Activated T-cell treated with anti-CD3 and anti-CD28 coated beads, Interleukin-2, amount 50 U/mL, for 4 hours (primary cell): ENCODE results near the gene F10. TPM values are rescaled to one million over a fixed set of nuclear protein-coding genes. Genes with fewer than 3 reads are reported as not detected.

Experiments
- ATAC-seq, 2 donors: fragments of 200-7000 bp; cut with Tn5 transposase; one replicate each; pipeline ENCODE4 v1.10.0; 2021
- DNase-seq: peaks from one replicate; pipeline ENCODE4 v3.0.0-alpha.2; 2020
- H3K27me3 Mint-ChIP-seq: one replicate; pipeline ENCODE4 v1.8.0; 2021; ENCODE audit warnings: low read depth, mixed read lengths
- H3K36me3 Mint-ChIP-seq: one replicate; pipeline ENCODE4 v1.8.0; 2022; ENCODE audit warnings: mixed read lengths; ENCODE audit not compliant: insufficient read depth
- H3K4me1 Mint-ChIP-seq: one replicate; pipeline ENCODE4 v1.8.0; 2021; ENCODE audit warnings: low read depth, mixed read lengths
- H3K4me3 Mint-ChIP-seq: one replicate; pipeline ENCODE4 v1.8.0; 2021; ENCODE audit warnings: mild to moderate bottlenecking, moderate library complexity, mixed read lengths
- H3K9me3 Mint-ChIP-seq: one replicate; pipeline ENCODE4 v1.8.0; 2021; ENCODE audit warnings: mixed read lengths
- total RNA-seq, 3 donors: library from RNA; stranded (reverse); gene quantifications; one replicate each; pipeline ENCODE4 v1.2.1, GENCODE V29; 2021

Gene F10
- total RNA-seq, 3 donors from 2014 or later, result not detected

DNA sequence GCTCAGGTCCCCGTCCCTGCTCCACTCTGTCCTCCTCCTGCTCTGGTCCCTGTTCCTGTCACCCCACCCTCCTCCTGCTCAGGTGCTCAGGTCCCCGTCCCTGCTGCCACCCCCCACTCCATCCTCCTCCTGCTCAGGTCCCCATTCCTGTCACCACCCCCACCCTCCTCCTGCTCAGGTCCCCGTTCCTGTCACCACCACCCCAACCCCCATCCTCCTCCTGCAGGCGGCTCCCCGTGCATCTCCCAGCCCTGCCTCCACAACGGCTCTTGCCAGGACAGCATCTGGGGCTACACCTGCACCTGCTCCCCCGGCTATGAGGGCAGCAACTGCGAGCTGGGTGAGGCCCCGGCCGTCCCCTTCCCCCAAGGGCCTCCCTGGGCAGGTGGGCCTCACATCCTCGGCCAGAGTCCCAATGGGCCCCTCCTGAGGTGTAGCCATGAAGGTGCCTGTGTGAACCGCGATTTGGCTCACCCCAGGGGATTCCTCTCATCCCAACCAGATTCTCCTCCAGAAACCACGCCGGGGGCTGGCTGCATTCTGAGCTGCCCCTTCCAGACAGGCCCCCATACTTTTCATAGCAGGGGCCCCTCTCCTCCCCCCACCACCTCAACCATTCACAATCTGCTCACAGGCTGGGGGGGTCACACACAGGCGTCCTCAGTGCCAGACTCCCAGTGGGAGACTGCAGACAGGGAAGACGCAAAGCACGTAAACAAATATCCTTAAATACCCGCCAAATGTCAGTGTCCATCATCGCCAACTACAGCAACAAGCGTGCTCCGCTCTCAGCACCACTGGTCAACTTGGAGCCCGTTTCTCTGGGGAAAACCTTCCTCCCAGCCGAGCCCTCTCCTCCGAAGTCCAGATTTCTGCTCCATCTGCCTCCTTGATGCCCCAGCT, 40.4 kb downstream of the F10 start:
- ATAC-seq (peak; percentile 35 to 46), DNase-seq (no peak)
- Mint-ChIP-seq H3K27me3 (peaks cover 3% of the 10 kb centered on the region), H3K4me1 (peaks cover 31% of the 10 kb centered on the region), H3K4me3 (no peak overlapping the region), H3K9me3 (peaks cover 4% of the 10 kb centered on the region), H3K36me3 (peaks cover 4% of the 10 kb centered on the region)

DNA sequence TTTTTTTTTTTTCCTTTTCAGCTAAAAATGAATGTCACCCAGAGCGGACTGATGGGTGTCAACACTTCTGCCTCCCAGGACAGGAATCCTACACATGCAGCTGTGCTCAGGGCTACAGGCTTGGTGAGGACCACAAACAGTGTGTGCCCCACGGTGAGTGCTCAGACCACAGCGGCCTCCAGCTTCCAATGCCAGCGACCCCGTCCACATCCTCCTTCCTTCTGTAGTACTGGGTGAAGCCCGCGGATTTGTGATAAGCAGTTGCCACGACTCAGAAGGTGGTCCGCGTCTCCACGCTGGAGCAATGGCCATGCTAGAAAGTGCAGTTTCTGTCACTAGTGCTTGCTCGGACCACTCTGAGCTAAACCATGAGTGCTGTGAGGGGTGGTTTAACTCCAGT, 41.9 kb downstream of the F10 start:
- H3K4me3 Mint-ChIP-seq, result no peak overlapping the region
- DNase-seq, result no peak

DNA sequence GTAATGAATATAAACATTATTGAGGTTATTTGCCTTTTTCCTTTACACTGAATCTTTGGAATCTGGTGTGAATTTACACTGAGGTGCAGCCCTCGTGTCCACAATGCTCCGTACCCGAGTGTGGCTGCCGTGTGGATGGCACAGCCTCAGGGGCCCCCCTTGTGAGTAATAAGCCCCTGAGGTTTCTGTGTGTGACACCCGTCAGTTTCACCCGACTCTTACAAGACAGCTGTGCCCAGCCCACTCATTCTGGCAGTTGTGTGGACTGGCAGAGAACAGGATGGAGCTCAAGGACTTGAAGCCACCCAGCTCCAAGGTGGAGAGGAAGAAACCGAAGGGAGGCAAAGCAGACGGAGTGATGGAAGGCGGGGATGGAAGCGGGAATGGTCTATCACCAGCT, 43.7 kb downstream of the F10 start:
- Mint-ChIP-seq H3K27me3 (peaks cover 3% of the 10 kb centered on the region), H3K4me1 (peaks cover 28% of the 10 kb centered on the region), H3K4me3 (no peak overlapping the region), H3K36me3 (peaks cover 24% of the 10 kb centered on the region), H3K9me3 (peaks cover 9% of the 10 kb centered on the region)
- ATAC-seq (peak; percentile 65 to 81), DNase-seq (no peak)

More for the DNA sequence above, 41.9 kb downstream of the F10 start:
- Mint-ChIP-seq H3K27me3 (peaks cover 3% of the 10 kb centered on the region), H3K4me1 (peaks cover 31% of the 10 kb centered on the region), H3K9me3 (peaks cover 9% of the 10 kb centered on the region), H3K36me3 (peaks cover 17% of the 10 kb centered on the region)
- no peak for ATAC-seq

DNA sequence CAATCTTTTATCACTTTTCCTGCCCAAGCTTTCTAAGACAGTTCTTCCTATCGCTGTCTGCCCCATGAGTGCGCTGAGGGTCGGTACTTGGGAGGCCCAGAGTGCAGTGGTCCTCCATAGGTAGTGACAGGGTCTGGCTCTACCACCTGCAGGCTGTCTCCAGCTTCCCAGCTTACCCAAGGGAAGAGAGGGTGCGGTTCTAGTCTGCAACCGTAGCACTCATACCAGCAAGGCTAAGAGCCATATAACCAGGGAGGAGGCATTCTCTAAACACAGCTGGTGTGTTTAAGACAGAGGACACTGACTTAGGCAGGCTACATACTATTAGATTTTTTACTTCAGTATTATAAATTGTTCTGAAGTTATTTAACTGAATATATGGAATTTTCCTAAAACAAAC, 44.1 kb downstream of the F10 start:
- no peak for DNase-seq
- peaks cover 3% of the 10 kb centered on the region for H3K27me3 Mint-ChIP-seq
- peaks cover 29% of the 10 kb centered on the region for H3K4me1 Mint-ChIP-seq
- H3K36me3 Mint-ChIP-seq, result peaks cover 27% of the 10 kb centered on the region
- peaks cover 9% of the 10 kb centered on the region for H3K9me3 Mint-ChIP-seq
- no peak for ATAC-seq
- H3K4me3 Mint-ChIP-seq, result no peak overlapping the region

DNA sequence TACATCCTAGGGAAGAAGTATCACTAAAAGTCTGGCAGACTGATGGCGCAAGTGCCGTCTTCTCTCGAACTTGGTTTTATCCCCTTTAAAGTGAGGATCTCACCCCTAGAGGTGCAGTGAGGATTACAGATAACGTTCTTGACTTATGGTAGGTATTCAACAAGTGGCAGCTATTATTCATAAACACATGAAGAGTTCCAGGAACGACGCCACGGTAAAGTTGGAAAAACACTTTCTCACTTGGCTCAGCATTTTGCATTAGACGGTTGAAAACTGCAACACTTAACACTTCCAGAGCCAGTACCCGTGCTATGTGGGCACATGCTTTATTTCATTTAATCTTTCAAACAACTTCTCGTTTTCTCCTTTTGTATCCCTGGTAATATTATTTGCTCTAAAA, 44.6 kb downstream of the F10 start:
- ATAC-seq, result no peak
- no peak for DNase-seq

DNA sequence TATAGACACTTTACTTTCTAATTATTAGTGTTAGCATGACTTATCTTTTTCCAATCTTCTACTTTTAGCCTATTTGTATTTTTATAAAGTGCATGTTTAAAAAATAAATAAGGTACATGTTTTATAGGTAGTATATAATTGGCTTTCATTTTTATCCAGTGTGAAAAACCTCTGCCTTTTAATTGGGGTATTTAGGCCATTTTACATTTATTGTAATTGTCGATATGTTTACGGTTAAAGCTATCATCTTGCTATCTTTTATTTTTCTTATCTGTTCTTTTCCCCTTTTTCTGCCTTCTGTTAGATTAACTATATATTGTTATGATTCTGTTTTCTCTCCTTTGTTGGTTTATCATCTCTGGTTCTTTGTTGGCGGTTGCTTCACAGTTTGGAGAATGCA, 45.0 kb downstream of the F10 start:
- Mint-ChIP-seq H3K36me3 (peaks cover 31% of the 10 kb centered on the region), H3K4me3 (no peak overlapping the region), H3K9me3 (peaks cover 9% of the 10 kb centered on the region), H3K27me3 (peaks cover 3% of the 10 kb centered on the region), H3K4me1 (peaks cover 29% of the 10 kb centered on the region)
- no peak for ATAC-seq
- DNase-seq, result no peak

More for the DNA sequence above, 44.6 kb downstream of the F10 start:
- Mint-ChIP-seq H3K4me3 (no peak overlapping the region), H3K9me3 (peaks cover 9% of the 10 kb centered on the region), H3K27me3 (peaks cover 3% of the 10 kb centered on the region), H3K4me1 (peaks cover 29% of the 10 kb centered on the region), H3K36me3 (peaks cover 29% of the 10 kb centered on the region)

DNA sequence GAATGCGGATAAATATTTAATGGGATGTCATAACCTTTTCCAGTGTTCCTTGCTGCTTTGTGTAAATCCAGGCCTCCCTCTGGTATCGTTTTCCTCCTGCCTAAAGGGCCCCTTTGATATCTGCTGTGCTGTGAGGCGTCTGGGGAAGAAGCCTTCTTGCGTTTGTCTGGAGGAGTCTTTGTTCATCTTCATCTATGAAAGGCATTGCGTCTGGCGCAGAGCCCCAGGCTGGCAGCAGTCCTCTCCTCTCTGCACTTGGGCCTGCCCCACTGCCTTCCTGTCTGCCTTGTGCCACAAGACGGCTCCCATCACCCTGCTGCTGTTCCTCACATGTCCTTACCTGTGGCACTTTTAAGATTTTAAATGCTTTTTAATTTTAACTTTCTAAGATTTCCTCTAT, 45.6 kb downstream of the F10 start:
- DNase-seq, result no peak
- no peak for ATAC-seq
- no peak overlapping the region for H3K4me3 Mint-ChIP-seq
- peaks cover 35% of the 10 kb centered on the region for H3K36me3 Mint-ChIP-seq
- H3K4me1 Mint-ChIP-seq, result peaks cover 26% of the 10 kb centered on the region
- peaks cover 3% of the 10 kb centered on the region for H3K27me3 Mint-ChIP-seq
- peaks cover 9% of the 10 kb centered on the region for H3K9me3 Mint-ChIP-seq

DNA sequence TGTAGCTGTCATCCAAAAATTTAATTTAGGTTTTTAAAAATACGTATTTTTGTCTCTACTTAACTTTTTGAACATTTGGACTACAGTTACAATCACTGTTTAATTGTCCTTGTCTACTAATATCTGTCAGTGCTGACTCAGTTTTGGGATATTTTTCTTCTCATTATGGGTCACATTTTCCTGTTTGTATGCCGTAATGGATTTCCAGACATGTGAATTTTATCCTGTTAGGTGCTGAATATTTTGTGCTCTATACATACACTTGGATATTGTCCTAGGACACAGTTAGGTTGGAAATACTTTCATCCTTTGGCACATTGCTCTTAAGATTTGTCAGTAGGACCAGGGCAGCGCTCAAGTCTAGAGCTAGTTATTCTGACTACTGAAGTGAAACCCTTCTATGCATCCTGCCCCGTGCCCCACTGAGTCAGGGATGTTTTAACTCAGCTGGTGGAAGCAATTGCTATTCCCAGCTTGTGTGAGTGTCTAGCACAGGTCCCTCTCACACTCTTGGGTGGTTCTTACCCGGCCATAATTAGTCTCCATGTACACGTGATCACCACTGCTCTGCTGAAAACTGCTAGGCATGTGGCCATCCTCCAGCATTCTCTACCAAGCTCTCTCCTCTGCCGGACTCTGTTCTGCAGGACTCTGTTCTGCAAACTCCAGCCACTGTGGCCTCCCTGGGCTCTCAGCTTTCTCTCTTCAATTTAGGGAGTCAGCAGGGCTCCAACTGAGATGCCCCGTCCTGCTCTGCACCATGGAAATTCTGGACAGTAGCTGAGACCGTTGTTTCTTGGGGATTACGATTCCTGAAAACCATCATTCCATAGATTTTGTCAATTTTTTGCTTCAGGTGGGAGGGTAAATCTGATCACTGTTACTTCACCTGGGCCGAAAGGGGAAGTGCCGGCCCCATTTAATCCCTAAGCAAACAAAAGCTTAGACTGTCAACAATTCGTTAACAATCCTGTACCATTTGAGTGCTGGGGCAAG, 47.0 kb downstream of the F10 start:
- Mint-ChIP-seq H3K4me3 (no peak overlapping the region), H3K27me3 (no peaks in the 10 kb centered on the region), H3K4me1 (peaks cover 25% of the 10 kb centered on the region), H3K9me3 (peaks cover 9% of the 10 kb centered on the region), H3K36me3 (peaks cover 35% of the 10 kb centered on the region)
- DNase-seq, result no peak
- no peak for ATAC-seq

DNA sequence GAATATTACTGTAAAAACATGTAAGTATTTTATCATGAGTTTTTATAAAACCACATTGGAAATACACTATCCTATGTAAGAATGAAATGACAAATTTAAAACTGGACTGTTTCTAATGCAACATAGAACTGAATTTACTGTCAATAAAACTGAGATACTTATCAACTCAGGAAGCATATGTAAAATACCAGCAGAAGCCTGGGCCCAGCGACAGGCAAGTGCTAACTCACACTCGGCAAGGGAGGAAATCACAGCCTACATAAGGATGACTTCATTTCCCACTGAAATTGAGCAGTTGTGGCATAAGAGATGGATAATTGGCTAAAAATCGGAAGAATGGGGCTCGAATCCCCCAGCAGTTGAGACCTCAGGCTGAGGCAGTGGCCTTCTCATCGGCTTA, 47.9 kb downstream of the F10 start:
- H3K27me3 Mint-ChIP-seq, result no peaks in the 10 kb centered on the region
- ATAC-seq, result no peak
- DNase-seq, result no peak
- peaks cover 27% of the 10 kb centered on the region for H3K4me1 Mint-ChIP-seq
- H3K9me3 Mint-ChIP-seq, result peaks cover 9% of the 10 kb centered on the region
- H3K36me3 Mint-ChIP-seq, result peaks cover 42% of the 10 kb centered on the region
- H3K4me3 Mint-ChIP-seq, result no peak overlapping the region

DNA sequence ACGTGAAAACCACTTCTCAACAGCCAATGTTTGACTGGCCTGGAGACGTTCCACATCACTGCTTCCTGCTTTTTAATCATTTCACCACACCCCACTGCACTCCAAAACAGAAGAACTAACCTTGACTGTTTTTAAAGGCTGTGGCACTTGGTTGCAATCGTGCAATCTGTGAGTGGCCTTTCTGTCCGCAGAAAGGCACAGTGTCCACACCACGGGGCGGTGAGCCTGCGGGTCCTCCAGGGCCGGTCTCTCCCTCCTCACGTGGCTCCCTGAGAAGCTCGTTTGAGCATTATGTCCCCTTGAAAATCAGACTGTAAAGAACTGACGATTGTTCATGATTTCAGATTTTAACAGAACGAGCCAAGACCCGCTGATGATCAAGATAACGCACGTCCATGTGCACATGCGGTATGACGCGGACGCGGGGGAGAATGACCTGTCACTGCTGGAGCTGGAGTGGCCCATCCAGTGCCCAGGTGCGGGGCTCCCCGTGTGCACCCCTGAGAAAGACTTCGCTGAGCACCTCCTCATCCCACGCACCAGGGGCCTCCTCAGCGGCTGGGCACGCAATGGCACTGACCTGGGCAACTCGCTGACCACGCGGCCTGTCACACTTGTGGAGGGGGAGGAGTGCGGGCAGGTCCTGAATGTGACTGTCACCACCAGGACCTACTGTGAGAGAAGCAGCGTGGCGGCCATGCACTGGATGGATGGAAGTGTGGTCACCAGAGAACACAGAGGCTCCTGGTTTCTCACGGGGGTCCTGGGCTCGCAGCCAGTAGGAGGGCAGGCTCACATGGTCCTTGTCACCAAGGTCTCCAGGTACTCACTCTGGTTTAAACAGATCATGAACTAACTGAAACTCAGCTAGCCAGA, 48.9 kb downstream of the F10 start:
- H3K9me3 Mint-ChIP-seq, result peaks cover 9% of the 10 kb centered on the region
- H3K27me3 Mint-ChIP-seq, result no peaks in the 10 kb centered on the region
- H3K4me3 Mint-ChIP-seq, result no peak overlapping the region
- ATAC-seq (no peak), DNase-seq (no peak)
- H3K4me1 Mint-ChIP-seq, result peaks cover 29% of the 10 kb centered on the region
- H3K36me3 Mint-ChIP-seq, result peaks cover 52% of the 10 kb centered on the region

DNA sequence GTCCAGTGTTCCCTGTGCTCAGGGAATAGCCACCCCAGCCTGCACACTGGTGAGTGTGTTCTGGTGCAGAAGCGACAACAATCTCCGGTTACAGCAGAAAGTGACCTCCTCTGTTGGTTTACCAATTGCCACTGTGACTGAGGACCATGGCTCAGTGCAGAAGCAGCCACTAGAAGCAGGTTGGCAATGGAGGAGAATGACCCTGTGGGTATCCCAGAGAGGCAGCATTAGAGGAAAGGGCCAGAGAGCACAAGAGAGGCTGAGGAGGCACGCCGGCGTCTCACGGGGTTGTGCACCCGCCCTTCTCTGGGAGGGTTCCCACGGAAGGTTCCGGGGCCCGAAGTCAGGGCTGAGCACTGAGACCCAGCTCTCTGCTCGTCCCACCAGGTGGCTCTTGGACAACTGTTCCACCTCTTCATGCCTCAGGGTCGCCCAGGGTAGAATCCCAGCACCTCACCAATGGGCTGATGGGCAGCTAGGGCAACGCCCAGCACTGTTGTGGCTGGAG, 49.9 kb downstream of the F10 start:
- no peak for DNase-seq
- Mint-ChIP-seq H3K4me1 (peaks cover 28% of the 10 kb centered on the region), H3K9me3 (peaks cover 9% of the 10 kb centered on the region), H3K36me3 (peaks cover 52% of the 10 kb centered on the region), H3K4me3 (no peak overlapping the region), H3K27me3 (no peaks in the 10 kb centered on the region)
- no peak for ATAC-seq

DNA sequence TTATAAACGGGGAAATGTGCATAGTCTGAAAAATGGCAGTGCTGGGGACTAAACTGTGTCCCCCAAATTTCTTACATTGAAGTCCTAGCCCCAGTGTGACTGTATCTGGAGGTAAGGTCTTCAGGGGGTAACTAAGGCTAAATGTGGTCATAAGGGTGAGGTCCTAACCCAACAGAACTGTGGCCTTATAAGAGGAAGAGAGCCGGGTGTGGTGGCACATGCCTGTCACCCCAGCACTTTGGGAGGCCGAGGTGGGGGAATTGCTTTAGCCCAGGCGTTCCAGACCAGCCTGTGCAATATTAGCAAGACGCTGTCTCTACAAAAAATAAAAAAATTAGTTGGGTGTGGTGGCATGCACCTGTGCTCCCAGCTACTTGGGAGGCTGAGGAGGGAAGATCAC, 53.7 kb downstream of the F10 start:
- Mint-ChIP-seq H3K36me3 (peaks cover 54% of the 10 kb centered on the region), H3K9me3 (no peaks in the 10 kb centered on the region), H3K4me1 (peaks cover 50% of the 10 kb centered on the region), H3K27me3 (no peaks in the 10 kb centered on the region), H3K4me3 (no peak overlapping the region)
- ATAC-seq, result peak in 1 of 2 donors; percentile 82
- DNase-seq, result peak; percentile 69

DNA sequence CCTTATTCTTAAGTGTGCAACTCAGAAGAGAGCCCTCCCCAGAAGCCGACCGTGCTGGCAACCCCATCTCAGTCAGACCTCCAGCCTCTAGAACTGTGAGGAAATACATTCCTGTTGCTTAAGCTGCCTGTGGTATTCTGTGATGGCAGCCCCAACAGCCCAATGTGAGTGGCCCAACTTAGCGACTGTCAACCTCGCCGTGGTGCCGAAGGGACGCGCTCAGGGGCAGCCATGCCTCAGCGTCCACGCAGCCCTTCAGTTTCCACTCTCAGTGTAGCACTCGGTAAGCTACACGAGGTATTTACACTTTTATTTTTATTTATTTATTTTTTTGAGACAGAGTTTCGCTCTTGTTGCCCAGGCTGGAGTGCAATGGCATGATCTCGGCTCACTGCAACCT, 54.2 kb downstream of the F10 start:
- no peak overlapping the region for H3K4me3 Mint-ChIP-seq
- DNase-seq, result no peak
- ATAC-seq, result no peak
- H3K9me3 Mint-ChIP-seq, result no peaks in the 10 kb centered on the region
- peaks cover 46% of the 10 kb centered on the region for H3K4me1 Mint-ChIP-seq
- H3K27me3 Mint-ChIP-seq, result no peaks in the 10 kb centered on the region
- H3K36me3 Mint-ChIP-seq, result peaks cover 51% of the 10 kb centered on the region
